Superior temporal gyrus (tissue), 1 donor: ENCODE measurements around the gene LDLRAD4.

Experiments
- DNase-seq: peaks from one replicate; pipeline ENCODE4 v3.0.0-alpha.2; 2016; ENCODE audit errors: extremely low spot score

Gene LDLRAD4

DNA sequence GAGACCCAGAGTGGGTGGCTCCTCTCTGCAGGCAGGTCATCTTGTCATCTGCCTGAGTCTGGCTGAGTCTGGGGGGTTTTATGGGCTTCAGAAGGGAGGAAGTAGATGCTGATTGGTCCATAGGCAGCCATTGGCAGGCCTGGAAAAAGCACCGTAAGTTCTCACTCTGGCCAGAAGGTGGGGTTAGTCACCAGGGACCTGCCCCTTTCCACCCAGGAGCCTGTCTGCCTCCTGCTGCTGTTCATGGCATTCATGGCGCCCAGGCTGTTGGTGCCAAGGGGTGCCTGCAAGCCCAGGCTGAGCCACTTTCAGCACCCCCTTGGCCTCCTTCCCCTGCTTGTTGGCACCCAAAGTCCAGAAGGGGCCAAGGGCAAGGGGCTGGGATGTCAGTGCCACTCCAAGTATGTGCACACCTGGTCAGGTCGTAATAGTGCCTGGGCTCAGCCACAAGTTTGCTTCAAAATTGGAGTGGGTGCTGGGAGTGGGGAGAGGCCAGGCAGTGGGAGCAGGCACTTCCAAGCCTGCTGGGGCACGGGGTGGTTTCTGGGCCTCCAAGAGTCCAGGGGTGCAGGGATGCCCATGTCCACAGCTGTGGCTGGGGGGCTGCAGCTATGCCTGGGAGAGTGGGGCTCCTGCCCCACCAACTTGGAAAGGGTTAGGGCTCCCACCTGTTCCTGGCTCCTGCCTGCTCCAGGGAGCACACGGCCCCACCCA is 329.7 kb downstream of the LDLRAD4 start:
- no peak for DNase-seq

DNA sequence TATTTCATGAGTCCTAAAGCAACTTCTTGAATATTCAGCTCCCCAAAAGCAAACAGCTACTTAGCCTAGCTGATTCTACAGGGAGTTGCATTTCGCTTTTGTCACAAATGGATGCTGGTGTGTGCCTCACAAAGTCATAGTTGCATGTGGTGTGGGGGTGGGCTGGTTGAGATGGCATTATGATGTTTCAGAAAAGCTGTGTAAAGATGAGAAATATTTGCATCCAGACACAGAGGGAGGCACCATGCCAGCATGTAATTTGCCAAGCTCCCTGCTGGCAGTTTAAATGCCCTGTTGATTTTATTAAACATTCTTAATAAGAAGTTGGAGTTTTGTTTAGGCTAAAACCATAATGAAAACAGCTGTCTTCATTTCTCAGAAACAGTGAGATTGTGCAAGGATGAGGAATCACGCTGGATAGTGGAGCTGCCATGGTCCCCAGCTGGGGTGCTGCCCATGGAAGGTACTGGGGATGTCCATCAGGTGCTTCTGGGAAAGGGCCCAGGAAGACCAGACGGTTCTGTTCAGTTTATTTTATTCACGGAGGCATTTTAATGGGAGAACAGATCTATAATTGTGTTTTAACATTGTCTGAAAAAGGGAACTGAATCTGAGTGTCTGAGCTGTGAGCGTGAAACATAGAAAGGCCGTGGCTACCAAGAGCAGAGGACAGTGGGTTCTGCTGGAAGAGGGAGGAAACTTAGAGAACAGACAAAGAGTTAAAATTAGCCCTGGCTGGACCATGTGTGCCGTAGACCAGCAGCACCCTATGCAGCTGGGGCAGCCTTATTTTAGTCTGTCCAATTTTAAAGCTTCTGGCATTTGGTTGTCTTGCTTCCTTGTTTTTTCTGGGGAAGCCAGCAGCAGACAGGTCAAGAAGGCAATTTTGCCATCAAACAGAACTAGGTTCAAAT is 330.7 kb downstream of the LDLRAD4 start:
- DNase-seq: no peak

DNA sequence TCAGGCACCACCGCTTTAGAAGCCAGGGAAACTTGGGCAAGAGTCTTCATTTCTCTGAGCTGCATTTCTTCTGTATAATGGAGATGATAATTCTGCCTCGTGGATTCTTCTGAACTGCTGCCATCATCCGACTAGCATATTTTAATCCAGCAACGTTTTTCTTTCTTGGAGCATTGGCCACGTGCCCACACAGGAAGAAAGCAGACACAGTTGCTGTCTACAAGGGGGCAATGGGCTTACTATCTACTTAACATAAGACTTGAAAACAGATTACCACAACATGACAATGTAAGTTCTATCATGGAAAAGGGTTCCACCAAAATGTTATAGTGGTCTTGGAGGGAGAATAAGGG is 331.3 kb downstream of the LDLRAD4 start:
- DNase-seq: peak; percentile 49

DNA sequence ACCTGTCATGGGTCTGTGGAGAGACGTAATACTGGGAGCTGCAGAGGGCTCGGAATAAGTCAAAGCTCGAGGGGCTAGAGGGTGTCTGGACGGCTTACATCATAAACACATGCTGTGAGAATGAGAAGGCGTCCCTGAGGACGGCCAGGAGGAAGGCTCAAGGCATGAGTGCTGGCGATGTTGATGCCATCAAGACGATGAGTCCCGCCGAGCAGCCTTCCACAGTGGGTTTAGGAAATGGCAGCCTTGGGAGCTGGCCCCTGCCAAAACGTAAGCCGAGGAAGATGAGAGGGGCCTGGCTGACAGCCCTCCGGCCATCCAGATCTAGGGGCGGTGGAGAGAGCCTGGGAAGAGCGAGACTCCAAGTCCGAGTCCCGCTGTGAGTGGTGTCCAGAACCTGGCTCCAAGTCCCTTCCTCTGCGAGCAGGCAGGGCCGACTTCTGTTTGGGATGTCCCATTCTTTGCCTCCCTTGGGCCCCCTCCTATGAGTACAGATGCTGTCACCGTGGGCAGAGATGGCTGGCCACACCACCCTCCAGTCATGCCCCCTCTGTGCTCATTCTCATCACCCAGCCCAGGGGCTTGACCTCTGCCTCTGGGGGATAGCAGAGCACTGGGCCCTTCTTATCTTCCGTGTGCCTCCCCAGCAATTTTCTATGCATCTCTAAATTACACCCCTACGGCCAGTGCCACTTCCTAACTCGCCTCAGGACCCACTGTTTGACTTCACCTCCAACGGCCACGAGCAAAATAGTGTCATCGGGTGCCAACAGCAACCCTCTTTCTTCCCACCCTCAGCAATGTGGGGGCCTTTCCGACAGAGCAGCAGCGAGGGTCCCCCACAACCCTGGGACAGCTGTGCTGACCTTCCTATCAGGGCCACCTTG is 332.1 kb downstream of the LDLRAD4 start:
- DNase-seq: no peak

DNA sequence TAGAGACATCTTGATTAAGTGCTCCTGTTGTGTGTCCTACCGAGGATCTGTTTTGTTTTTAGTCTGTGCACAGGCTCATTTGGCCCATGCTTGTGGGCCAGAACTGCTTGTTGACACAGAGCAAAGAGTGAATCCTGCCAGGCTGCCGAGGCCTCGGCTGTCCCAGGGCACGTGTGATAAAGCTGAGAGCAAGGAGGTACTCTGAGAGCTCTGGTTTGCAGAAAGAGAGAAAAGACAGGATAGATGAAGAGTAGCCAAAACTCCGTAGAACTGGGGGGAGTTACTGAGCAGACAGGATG is 332.7 kb downstream of the LDLRAD4 start:
- no peak for DNase-seq

DNA sequence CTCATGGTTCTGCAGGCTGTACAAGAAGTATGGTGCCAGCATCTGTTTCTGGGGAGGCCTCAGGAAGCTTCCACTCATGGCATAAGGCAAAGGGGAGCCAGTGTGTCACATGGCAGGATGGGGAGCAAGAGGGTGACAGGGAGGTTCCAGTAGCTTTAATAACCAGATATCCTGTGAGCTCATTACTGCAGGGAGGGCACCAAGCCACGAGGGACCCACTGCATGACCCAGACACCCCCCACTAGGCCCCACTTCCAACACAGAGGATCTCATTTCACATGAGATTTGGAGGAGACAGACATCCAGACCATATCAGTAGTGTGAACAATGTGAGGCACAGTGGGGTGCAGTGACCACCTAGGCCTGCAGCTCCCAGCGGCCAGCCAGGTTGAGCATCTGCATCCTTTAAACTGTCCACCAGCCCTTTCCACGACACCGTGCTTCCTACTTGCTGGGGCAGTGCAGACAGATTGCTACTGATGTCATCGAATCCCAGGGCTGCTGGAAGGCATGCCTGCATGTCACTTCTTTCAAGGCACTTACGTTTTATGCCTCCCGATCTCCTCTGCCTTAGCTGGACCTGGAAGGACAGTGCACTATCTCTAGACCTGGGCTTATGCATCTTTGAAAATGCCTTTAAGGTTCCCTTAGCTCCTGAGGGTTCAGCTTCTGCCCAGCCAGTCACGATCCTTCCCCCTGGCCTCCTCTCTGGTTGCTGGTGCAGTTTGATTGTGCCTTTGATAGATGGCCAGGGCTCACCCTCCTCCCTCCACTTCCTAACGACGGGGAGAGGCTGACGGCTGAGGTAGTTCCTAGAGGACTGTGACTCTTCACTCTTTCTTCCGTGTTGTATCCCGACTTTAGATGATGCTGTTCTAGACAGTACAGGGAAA is 333.5 kb downstream of the LDLRAD4 start:
- DNase-seq: peak; percentile 8

DNA sequence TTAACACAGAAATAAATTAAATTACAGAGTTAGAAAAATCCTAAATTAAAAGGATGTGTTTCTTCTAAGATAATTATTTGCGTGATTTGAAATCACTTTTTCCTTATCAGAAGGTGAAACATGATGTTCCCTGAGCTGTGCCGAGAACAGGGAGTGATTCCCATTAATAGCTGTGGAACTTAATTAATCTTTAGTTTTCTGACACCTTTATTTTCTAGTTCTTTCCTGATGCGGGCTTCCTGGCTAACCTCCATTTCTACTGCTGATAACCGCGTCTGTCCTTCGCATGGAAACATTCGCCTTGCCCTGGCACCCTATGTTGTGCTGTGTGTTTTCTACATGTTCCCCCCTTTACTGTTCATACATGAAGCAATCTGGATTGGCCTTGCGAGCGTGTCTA is 334.9 kb downstream of the LDLRAD4 start:
- DNase-seq: peak; percentile 7

DNA sequence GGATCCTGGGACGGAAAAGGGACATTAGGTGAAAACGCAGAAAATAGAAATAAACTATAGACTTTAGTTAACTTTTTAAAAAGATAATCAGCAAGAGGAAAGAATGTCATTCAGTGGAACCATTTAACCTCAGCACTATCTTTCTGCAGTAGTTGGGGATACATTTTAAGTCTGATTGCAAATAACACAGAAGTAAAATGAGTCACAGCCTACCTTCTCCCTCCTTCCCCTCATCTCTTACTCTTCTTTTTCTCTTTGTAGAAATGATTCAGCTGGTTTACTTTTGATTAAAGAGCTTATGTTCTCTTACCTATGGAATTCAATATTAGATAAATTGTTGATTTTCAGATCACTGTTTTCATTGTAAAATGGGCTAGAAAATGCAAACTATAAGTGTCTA is 336.6 kb downstream of the LDLRAD4 start:
- DNase-seq: peak; percentile 8

DNA sequence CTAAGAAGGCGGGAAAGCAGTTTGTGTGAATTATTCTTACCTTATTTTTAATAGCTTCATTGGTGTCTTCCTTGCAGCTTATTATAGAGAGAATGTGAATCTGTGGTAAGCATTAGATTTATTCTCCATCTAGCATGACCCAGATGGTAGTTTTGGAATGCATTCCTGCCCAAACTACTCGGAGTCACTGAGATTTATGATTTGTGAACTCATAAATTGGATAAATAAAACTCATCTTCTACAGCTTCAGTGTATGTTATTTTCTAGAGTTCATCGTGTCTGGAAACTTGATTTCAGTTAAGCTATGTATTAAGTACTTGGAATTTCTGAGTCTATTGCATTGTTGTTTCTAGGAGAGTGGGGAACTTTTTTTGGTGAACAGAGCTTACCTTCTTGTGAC is 337.3 kb downstream of the LDLRAD4 start:
- peak; percentile 7 for DNase-seq

DNA sequence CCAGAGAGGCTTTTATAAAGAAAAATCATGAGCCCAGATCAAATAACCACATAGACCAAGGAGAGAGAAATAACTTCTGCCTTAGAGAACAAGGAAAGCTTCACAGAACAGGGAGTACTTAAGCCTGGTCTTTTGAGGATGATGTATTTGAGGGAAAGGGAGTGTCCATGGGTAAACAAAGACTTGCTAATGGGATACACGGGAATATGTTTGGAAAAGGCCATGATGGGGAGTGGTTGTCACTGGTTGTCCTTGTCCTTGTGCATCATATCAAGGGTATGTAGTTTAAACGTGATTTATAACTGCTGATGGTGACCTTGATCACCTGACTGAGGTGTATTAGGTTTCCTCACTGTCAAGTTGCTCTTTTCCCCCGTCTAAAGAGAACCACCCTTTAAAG is 337.9 kb downstream of the LDLRAD4 start:
- no peak for DNase-seq

DNA sequence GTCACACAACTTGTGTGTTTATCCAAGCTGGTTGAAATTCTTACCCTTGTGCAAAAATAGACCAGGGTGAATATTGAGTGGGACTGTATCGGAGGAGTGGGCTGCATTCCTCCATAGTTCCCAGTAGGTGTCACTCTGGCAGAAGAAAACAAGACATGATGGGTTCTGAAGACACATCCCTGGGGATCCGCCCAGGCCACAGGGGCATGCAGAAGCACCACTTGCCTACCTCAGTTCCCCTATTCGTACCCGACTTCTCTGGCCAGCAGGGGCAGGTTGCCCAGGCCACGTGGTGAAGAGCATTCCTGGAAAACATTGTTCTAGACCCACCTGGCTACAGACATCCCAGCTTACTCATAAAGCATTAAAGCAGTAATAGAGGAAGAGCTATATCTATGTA is 339.6 kb downstream of the LDLRAD4 start:
- DNase-seq: peak; percentile 86

DNA sequence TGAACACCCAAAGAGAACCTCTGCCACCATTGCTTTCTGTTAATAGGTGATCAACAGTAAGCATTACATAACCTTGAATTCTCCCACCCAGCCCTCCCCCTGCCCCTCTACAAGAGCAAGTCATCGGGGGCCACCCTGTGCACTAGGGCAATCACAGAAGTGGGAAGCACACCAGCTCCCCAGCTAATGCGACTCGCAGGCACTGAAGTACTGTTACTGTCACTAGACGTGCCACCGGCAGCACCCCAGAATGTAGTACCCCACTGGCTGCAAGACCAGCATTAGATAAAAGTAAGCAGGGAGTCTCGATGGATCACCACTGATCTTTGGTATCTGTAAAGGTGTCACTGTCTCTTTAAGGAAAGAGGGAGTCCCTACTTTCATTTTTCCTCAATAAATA is 340.2 kb downstream of the LDLRAD4 start:
- peak; percentile 46 for DNase-seq

DNA sequence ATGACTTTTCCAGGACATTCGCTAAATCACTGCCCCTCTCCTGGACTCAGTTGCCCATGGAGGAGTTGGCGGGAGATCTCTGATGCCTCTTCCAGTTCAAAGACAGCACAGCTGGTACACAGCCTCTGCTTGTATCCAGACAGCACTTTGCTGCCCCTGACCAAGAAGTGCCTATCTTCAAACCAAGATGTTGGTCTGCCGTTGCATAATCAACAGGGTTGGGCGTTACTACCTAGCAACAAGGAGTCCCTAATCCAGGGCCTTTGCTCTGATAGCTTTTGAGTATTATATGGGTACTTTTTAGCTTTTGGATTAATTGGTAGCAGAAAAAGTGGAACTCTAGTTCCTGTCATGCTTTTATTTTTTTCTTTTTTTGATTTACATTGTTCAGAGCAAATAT is 341.2 kb downstream of the LDLRAD4 start:
- DNase-seq: peak; percentile 42

DNA sequence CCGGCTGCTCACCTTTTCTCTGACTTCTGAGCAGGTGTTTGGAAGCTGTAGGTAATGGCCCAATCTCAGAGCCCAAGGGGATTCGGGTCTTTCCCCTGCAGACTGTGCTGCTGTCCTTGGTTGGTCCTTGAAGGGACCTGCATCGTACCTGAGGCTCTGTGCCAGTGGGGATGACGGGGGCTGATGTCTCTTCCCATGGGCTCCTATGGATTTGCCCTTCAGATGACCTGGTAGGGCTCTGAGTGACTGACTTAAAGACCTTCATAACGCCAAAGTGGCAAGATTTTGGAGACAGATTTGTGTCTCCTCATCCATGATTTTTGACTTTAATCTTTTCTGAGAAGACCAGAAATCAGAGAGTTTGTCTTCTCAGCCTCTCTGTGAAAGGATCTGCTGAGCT is 341.7 kb downstream of the LDLRAD4 start:
- peak; percentile 39 for DNase-seq

DNA sequence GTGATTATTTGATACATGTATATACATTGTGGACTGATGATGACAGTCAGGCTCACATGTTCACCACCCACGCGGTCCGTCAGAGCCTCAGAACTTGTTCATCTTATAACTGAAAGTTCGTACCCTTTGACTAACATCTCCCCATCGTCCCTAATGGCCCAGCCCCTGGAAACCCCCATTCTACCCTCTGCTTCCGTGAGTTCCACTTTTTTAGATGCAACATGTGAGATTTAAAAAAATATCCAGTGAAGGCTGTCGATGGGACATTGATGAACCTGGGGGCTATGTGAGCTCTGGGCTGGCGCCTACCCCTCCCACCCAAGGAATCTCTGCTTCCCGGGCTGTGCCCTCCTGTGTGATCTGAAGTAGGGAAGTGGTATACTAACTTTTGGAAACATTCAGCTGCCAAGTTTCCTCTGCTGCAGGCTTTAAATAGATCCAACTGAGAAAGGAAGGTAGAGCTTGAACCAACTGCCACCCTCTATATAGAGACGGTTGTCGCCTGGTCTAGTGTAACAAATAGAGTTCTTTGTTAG is 344.0 kb downstream of the LDLRAD4 start:
- peak; percentile 69 for DNase-seq

DNA sequence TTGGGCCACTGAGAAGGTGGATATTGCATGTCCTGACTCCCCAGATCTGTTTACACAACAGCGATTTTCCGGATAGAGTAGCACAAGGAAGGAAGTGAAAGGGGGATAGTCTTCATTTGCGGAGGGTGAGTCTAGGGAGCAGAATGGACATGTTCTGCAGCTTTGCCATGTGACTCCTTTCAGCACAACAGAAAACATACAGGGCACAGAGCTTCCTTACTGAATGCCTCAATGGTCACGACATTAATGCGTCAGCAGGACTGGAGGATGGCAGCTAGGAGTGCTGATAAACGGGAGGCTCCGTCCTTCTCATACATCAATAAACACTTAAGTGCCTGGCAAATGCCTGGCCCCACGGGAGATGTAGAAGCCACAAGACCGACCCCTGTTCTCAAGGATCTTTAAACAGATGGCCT is 344.8 kb downstream of the LDLRAD4 start:
- DNase-seq: peak; percentile 89

DNA sequence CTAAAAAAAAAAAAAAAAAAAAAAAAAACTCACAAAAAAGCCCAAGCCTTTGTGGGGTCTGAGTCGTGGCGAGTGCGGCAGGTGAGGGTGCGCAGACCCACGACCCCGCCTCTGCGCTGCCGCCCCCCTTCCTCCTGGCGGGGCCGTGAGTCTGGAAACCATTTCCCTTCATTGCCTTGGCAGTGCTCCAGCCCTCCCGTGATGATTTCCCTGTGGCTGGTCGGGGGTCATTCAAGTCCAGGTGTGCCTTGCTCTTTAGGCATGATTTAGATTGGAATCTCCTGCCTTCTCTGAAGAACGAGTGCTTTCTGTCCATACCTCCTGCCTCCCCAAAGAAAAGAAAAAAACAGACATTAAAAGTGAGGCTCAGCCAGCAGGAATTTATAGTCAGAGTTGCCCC is 346.0 kb downstream of the LDLRAD4 start:
- no peak for DNase-seq

DNA sequence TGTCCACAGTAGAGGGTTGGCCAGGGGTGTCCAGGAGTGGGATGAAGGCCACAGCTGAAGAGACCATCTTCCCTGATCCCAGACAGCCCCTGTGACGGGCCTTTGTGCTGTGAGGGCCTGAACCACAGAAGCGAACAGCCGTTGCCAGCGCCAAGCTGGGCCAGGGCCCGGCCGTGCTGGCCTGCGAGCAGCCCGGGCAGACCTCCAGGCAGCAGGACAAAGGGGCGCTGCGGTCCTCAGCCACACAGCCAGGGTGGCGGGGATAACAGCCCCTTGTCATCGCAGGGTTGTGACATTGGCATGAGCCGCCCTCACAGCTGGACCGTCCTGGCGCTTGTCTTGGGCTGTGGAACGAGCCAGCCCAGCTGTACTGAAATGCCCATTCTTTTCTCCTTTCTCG is 346.7 kb downstream of the LDLRAD4 start:
- DNase-seq: peak; percentile 97

DNA sequence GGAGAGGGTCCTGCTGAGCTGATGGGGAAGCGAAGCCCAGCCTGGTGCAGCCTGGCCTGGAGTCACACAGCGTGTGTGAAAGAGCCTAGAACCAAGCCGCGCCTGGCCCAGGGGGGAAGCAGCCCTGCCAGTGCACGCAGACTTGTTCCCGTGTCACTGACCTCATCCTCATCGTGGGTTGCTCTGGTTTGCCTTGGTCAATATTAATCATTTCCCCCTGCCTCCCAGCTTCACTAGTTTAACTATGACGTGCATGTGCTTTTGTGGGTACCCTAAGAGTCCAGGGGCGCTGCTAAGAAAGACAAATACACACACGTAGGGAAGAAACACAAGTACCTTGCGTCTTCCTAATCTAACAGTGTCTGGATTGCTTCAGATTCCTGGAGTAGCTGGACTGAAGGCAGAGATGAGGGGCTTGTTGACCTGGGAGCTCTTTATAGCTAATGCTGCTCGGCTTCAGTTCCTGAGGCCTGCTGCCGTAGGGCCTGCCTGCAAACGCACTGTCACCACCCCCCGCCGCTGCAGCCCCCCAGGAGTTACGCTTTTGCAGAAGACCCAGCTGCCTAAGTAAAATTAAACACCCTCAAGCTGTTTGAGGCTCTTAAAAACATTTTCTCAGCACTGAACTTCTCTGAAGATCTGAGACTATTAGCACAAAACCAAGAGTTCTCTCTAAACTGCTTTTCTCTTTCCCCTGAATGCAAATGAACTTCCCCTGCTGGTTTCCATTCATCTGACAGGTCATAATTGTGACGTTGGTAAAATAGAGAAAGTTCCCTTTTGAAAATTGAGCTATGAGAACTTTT is 348.6 kb downstream of the LDLRAD4 start:
- peak; percentile 86 for DNase-seq
